ENCODE data around the gene CASP7. TPM values are rescaled to one million over a fixed set of nuclear protein-coding genes. Genes with fewer than 3 reads are reported as not detected.
A peak's percentile ranks its signal among the peaks of the same experiment; 100 is the strongest.
"Not testable (repeated sequence)": the region's sequence is repeated elsewhere in the genome, so short reads cannot be mapped to it uniquely, and the experiment has no call there.

CASP7 gene
- 15.0 and 18.8 TPM in 2 replicates for total RNA-seq (2014; rRNA removed; shearing (Covaris generic))
- polyA plus RNA-seq (2015; cell fraction: cytosol; rRNA removed): 11.2 and 14.3 TPM in 2 replicates
- 9.0 and 16.5 TPM in 2 replicates for polyA plus RNA-seq (2015; cell fraction: nucleus; rRNA removed)

GRCh38 chr10:113679463-113680189 lies at the start of gene CASP7:
Gene CASP7, plus strand, starts transcription at chr10:113679912. Its CDS starts 17,582 bp downstream, at chr10:113697494.
- in situ Hi-C loops (cut with HindIII; ENCODE audit: low pct_unique_long_range_greater_than_20kb, low sequenced_read_pairs): no loop called here
- DNase-seq (ENCODE audit: low read depth, low spot score): peak; percentile 71

DNA sequence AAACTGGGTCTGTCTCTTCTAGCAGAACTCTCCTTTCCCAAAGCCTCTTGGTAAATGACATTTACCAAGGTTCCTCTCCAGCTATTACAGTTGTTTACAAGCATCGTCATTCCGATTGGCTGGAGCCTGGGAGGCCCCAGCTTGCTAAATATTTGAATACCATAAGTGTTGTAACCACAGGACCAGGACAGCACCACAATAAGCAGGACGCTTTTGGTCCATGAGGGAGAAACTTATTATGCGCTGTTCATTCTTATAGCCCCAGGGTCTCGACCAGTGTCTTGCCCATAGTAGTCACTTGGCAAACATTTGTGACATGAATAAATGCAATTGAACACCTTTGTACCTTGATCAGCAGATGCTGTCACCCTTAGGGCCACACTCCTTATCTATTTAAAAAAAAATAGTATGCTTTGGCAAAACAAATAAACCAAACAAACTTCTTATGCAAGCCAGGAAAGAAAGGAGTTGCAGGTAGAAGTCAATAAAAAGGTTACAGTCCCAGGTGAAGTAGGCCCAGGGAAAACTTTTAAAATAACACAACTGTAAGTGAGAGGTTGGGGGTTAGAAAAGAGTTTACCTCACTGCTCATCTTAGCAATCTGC lies 48.7 kb upstream of the CASP7 start:
- in situ Hi-C loops (cut with HindIII; ENCODE audit: low pct_unique_long_range_greater_than_20kb, low sequenced_read_pairs): no loop called here
- no peak for DNase-seq (ENCODE audit: low read depth, low spot score)

GRCh38 chr10:113631684-113632367 lies 47.9 kb upstream of the CASP7 start:
- in situ Hi-C loops (cut with HindIII; ENCODE audit: low pct_unique_long_range_greater_than_20kb, low sequenced_read_pairs): no loop called here
- no peak for DNase-seq (ENCODE audit: low read depth, low spot score)

- no peak for DNase-seq (ENCODE audit: low read depth, low spot score)
- in situ Hi-C loops (cut with HindIII; ENCODE audit: low pct_unique_long_range_greater_than_20kb, low sequenced_read_pairs): no loop called here
These were observed 39.7 kb upstream of the CASP7 start for GRCh38 chr10:113639966-113640365.

- DNase-seq (ENCODE audit: low read depth, low spot score): no peak
- in situ Hi-C loops (cut with HindIII; ENCODE audit: low pct_unique_long_range_greater_than_20kb, low sequenced_read_pairs): no loop called here
These were observed 38.0 kb upstream of the CASP7 start for GRCh38 chr10:113641702-113642101.

GRCh38 chr10:113643183-113643582 lies 36.5 kb upstream of the CASP7 start:
- in situ Hi-C loops (cut with HindIII; ENCODE audit: low pct_unique_long_range_greater_than_20kb, low sequenced_read_pairs): no loop called here
- no peak for DNase-seq (ENCODE audit: low read depth, low spot score)

GRCh38 chr10:113644185-113645120 lies 35.3 kb upstream of the CASP7 start:
- in situ Hi-C loops (cut with HindIII; ENCODE audit: low pct_unique_long_range_greater_than_20kb, low sequenced_read_pairs): no loop called here
- DNase-seq (ENCODE audit: low read depth, low spot score): peak; percentile 20

- no peak for DNase-seq (ENCODE audit: low read depth, low spot score)
- in situ Hi-C loops (cut with HindIII; ENCODE audit: low pct_unique_long_range_greater_than_20kb, low sequenced_read_pairs): no loop called here
These were observed 33.1 kb upstream of the CASP7 start for GRCh38 chr10:113646336-113647201.

DNA sequence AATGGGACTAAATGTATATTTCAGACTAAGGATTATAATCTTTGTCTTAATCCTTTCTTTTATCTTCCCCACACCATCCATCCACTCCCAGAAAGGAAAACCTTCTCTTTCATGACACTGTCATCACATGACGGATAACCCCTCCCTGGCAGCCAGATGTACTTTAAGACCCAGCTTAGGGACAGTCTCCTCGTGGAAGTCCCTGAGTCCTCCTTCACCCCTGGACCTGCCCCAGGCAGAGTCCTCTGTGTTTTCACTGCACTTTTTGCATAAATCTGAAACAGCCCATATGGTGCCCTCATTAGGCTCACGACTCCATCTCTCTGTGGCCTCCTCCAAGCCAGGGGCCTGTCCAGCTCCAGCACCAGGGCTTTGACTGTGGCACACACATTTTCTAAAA lies 31.9 kb upstream of the CASP7 start:
- in situ Hi-C loops (cut with HindIII; ENCODE audit: low pct_unique_long_range_greater_than_20kb, low sequenced_read_pairs): no loop called here
- no peak for DNase-seq (ENCODE audit: low read depth, low spot score)

- in situ Hi-C loops (cut with HindIII; ENCODE audit: low pct_unique_long_range_greater_than_20kb, low sequenced_read_pairs): no loop called here
- peak; percentile 2 for DNase-seq (ENCODE audit: low read depth, low spot score)
These were observed 31.2 kb upstream of the CASP7 start for GRCh38 chr10:113648478-113648877.

- in situ Hi-C loops (cut with HindIII; ENCODE audit: low pct_unique_long_range_greater_than_20kb, low sequenced_read_pairs): no loop called here
- DNase-seq (ENCODE audit: low read depth, low spot score): no peak
These were observed 29.5 kb upstream of the CASP7 start for GRCh38 chr10:113650172-113650571.

DNA sequence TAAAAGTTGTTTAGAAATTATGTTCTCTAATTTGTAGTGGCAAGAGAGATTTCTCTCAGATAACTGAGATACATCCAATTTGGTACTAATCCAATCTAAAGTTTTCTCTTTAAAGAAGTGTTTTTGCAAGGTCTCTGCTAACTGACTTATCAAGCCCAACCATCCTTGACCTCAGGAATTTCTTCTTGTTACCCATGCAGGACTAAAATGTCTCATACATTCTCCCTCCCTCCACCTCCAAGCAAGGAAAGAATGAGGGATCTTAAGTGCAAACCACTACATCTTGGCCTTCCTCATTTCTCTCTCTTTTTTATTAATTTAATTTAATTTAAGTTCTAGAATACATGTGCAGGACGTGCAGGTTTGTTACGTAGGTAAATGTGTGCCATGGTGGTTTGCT lies 28.7 kb upstream of the CASP7 start:
- in situ Hi-C loops (cut with HindIII; ENCODE audit: low pct_unique_long_range_greater_than_20kb, low sequenced_read_pairs): no loop called here
- DNase-seq (ENCODE audit: low read depth, low spot score): no peak

DNA sequence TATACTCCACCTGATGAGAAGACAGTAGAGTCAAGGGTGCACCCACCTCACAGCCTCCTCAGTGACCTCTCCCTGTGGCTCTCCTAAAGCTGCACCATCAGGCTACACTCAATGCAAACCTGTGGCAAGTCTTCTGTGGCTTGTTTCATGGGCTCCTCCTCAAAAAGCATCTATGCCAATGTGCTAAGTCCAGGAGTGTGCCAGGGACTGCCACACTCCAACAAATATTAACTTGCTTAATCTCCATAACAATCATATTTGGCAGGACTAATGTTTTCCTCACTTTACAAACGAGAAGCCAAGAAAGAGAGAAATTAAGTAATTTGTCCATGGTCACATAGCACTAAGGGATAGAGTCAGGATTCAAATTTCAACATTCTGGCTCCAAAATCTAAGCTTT lies 27.8 kb upstream of the CASP7 start:
- in situ Hi-C loops (cut with HindIII; ENCODE audit: low pct_unique_long_range_greater_than_20kb, low sequenced_read_pairs): no loop called here
- DNase-seq (ENCODE audit: low read depth, low spot score): no peak

GRCh38 chr10:113652456-113652855 lies 27.3 kb upstream of the CASP7 start:
- in situ Hi-C loops (cut with HindIII; ENCODE audit: low pct_unique_long_range_greater_than_20kb, low sequenced_read_pairs); DNase-seq (ENCODE audit: low read depth, low spot score): not testable (repeated sequence)

DNA sequence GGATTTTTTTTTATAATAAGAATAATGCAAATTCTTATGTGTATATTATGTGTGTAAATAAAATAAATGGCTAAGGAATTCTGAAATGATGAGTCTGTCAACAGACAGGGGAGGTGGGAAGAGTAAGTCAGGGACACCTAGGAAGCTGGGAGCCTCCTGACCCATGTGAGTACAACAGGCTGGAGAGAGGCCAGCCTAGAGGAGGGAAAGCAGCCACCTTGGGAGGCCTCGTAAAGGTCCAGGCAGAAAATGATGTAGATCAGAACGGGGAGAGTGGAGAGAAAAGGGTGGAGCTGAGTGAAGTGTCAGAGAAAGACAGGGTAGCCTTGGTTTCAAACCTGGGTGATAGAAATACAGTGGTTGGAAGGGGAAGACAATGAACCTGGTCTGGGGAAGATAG lies 22.8 kb upstream of the CASP7 start:
- no peak for DNase-seq (ENCODE audit: low read depth, low spot score)
- in situ Hi-C loops (cut with HindIII; ENCODE audit: low pct_unique_long_range_greater_than_20kb, low sequenced_read_pairs): no loop called here

DNA sequence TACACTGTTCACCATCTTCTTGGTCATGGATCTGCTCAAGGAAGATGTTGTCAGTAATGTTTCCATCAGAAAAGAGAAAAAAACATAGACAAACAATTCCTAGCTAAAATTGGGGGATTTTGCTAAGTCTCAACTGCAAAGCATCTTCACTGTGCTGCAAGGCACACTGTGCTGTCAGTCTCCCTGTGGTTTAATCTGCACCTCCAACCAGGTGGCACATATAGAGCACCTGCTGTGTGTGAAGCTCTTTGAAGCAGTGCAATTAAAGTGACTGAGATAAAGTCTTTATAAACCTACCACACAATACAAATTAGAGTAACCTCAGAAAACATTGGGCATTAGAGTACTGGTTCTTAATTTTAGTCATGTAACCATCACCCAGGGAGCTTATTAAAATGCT lies 22.2 kb upstream of the CASP7 start:
- DNase-seq (ENCODE audit: low read depth, low spot score): no peak

DNA sequence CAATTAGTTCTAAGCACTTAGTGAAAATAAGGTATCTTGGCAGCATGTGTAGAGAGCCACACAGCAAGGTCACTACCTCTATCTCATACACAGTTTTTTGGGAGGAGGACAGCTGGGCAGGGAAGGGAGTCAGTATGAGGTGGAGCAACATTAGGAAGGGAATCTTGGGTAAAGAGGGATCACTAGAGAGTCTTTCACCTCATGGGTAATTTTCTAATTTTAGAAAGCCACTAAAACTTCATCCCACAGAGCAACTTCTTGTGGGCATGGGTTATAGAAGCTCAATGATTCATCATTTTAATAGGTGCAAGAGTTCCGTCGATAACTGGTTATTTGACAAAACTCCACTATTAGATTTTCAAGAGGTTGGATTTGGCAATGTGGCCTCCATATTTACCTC lies 18.4 kb upstream of the CASP7 start:
- in situ Hi-C loops (cut with HindIII; ENCODE audit: low pct_unique_long_range_greater_than_20kb, low sequenced_read_pairs): no loop called here
- DNase-seq (ENCODE audit: low read depth, low spot score): no peak

More for the DNA sequence above, 22.2 kb upstream of the CASP7 start:
- in situ Hi-C loops (cut with HindIII; ENCODE audit: low pct_unique_long_range_greater_than_20kb, low sequenced_read_pairs): no loop called here

All from SK-MEL-5 (cell line).